ENCODE results near the gene CKAP5.

The CKAP5 gene

GRCh38 chr11:46766656-46767055, 79.4 kb downstream of the CKAP5 start:
- DNase-seq (ENCODE audit: low read depth): no peak

- DNase-seq (ENCODE audit: low read depth): no peak
These were observed 83.8 kb downstream of the CKAP5 start for GRCh38 chr11:46762248-46762647.

- DNase-seq (ENCODE audit: low read depth): no peak
These were observed 84.3 kb downstream of the CKAP5 start for GRCh38 chr11:46761807-46762206.

- no peak for DNase-seq (ENCODE audit: low read depth)
These were observed 85.5 kb downstream of the CKAP5 start for GRCh38 chr11:46760429-46761128.

GRCh38 chr11:46759196-46759595, 86.9 kb downstream of the CKAP5 start:
- no peak for DNase-seq (ENCODE audit: low read depth)

GRCh38 chr11:46755962-46756361, 90.1 kb downstream of the CKAP5 start:
- DNase-seq (ENCODE audit: low read depth): no peak

GRCh38 chr11:46747150-46747549, 98.9 kb downstream of the CKAP5 start:
- no peak for DNase-seq (ENCODE audit: low read depth)

GRCh38 chr11:46745995-46746394, 100.1 kb downstream of the CKAP5 start:
- no peak for DNase-seq (ENCODE audit: low read depth)

- DNase-seq (ENCODE audit: low read depth): no peak
These were observed 100.8 kb downstream of the CKAP5 start for GRCh38 chr11:46745328-46745727.

GRCh38 chr11:46743693-46744339, 102.3 kb downstream of the CKAP5 start:
- no peak for DNase-seq (ENCODE audit: low read depth)

GRCh38 chr11:46743043-46743442, 103.0 kb downstream of the CKAP5 start:
- DNase-seq (ENCODE audit: low read depth): no peak

GRCh38 chr11:46741600-46742484, 104.2 kb downstream of the CKAP5 start:
- DNase-seq (ENCODE audit: low read depth): peak; percentile 29

GRCh38 chr11:46738887-46739286, 107.2 kb downstream of the CKAP5 start:
- no peak for DNase-seq (ENCODE audit: low read depth)

GRCh38 chr11:46737699-46738098, 108.4 kb downstream of the CKAP5 start:
- DNase-seq (ENCODE audit: low read depth): no peak

- peak; percentile 27 for DNase-seq (ENCODE audit: low read depth)
These were observed 109.5 kb downstream of the CKAP5 start for GRCh38 chr11:46736615-46737014.

- DNase-seq (ENCODE audit: low read depth): no peak
These were observed 109.9 kb downstream of the CKAP5 start for GRCh38 chr11:46736146-46736545.

GRCh38 chr11:46733234-46733633, 112.8 kb downstream of the CKAP5 start:
- no peak for DNase-seq (ENCODE audit: low read depth)

- DNase-seq (ENCODE audit: low read depth): no peak
These were observed 114.5 kb downstream of the CKAP5 start for GRCh38 chr11:46731545-46731944.

- no peak for DNase-seq (ENCODE audit: low read depth)
These were observed 116.7 kb downstream of the CKAP5 start for GRCh38 chr11:46729110-46730027.

- no peak for DNase-seq (ENCODE audit: low read depth)
These were observed 117.4 kb downstream of the CKAP5 start for GRCh38 chr11:46728659-46729040.

GRCh38 chr11:46727952-46728658, 118.0 kb downstream of the CKAP5 start:
- no peak for DNase-seq (ENCODE audit: low read depth)
